ENCODE results near the gene C16orf46. TPM values are rescaled to one million over a fixed set of nuclear protein-coding genes. Genes with fewer than 3 reads are reported as not detected.

C16orf46 gene
- total and polyA plus RNA-seq, 2 of the 13 experiments (the other 11 are each of a cell fraction or from before 2014, with no cell fraction given) = 0.38 to 0.55 TPM

GRCh38 chr16:81095953-81096714 lies 19.1 kb upstream of the C16orf46 start, which contains the start of gene GCSH (continued):
- peak; percentile 34 for TF ChIP-seq ZNF770 (CRISPR knock-in tag; IDR thresholded peaks at IDR 0.05)
- TF ChIP-seq ZNF749 (CRISPR knock-in tag; IDR thresholded peaks at IDR 0.05; ENCODE audit: borderline replicate concordance) = peak; percentile 98
- TF ChIP-seq TSC22D2 (CRISPR knock-in tag; IDR thresholded peaks at IDR 0.05; ENCODE audit: borderline replicate concordance) = no peak; the same call in 1 of the 2 replicates
- TF ChIP-seq ZNF574 (CRISPR knock-in tag; IDR thresholded peaks at IDR 0.05) = peak; percentile 77
- TF ChIP-seq TP53 (CRISPR knock-in tag; conservative IDR thresholded peaks at IDR 0.05) = no peak
- no peak for TF ChIP-seq ZNF124 (CRISPR knock-in tag; IDR thresholded peaks at IDR 0.05)
- peak; percentile 15; the same call in 1 of the 2 replicates for TF ChIP-seq ELF4 (CRISPR knock-in tag; IDR thresholded peaks at IDR 0.05; ENCODE audit: borderline replicate concordance)
- no peak; the same call in none of the 2 replicates for TF ChIP-seq ZNF331 (CRISPR knock-in tag; IDR thresholded peaks at IDR 0.05)
- no peak for TF ChIP-seq ZNF569 (CRISPR knock-in tag; IDR thresholded peaks at IDR 0.05; ENCODE audit: borderline replicate concordance)
- TF ChIP-seq SCMH1 (CRISPR knock-in tag; IDR thresholded peaks at IDR 0.05; ENCODE audit: borderline replicate concordance) = no peak
- TF ChIP-seq ZMAT5 (CRISPR knock-in tag; IDR thresholded peaks at IDR 0.05; ENCODE audit: borderline replicate concordance, low read depth) = no peak
- TF ChIP-seq TOPORS (CRISPR knock-in tag; IDR thresholded peaks at IDR 0.05) = peak; percentile 72
- TF ChIP-seq GRHL1 (CRISPR knock-in tag; conservative IDR thresholded peaks at IDR 0.05) = no peak
- no peak for TF ChIP-seq NR3C1 (CRISPR knock-in tag; IDR thresholded peaks at IDR 0.05)
- no peak for TF ChIP-seq PAF1 (CRISPR knock-in tag; IDR thresholded peaks at IDR 0.05)
- no peak for TF ChIP-seq CEBPB (IDR thresholded peaks at IDR 0.05; ENCODE audit: borderline replicate concordance, low read depth, low read length)
- TF ChIP-seq ZBTB33 (CRISPR knock-in tag; IDR thresholded peaks at IDR 0.05) = no peak
- no peak for TF ChIP-seq ZNF224 (CRISPR knock-in tag; IDR thresholded peaks at IDR 0.05)

All from HepG2 (cell line).